ENCODE results near the gene EFCC1.

The EFCC1 gene

GRCh38 chr3:129014793-129015345 lies 13.8 kb downstream of the EFCC1 start:
- no peak for DNase-seq (ENCODE audit: low spot score)

DNA sequence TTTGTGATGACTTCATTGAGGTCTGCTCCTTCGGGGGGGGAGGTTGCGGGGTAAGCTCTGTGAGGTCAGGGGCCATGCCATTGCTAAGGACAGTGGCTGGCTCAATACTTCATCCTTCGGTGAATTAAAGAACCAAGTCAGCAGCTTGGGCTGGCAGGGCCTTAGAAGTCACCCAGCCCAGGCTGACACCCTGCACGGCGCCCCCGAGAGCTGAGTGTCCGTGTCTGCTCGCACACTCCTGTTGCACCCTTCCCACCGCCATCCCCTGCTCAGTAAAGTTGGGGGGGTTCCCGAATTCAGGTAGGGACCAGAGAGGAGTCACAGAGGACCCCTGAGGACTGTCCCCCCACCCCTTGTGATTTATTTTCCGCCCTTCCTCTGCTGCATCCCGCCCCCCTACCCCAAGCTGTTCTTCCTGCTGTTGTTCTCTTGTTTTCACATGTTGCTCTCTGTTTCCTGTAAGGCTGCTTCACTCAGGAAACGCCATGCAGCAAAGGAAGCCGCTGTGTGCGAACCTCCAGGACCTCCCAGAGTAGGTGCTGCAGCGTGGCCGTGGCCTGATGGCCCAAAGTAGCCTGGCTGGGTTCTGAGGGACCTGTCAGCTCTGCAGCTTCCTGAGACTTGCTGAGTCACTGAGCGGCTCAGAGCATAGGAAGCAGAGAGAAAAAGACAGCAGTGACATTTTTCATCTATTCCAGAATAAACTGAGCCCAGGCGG lies 14.4 kb downstream of the EFCC1 start:
- DNase-seq (ENCODE audit: low spot score), result peak; percentile 66

DNA sequence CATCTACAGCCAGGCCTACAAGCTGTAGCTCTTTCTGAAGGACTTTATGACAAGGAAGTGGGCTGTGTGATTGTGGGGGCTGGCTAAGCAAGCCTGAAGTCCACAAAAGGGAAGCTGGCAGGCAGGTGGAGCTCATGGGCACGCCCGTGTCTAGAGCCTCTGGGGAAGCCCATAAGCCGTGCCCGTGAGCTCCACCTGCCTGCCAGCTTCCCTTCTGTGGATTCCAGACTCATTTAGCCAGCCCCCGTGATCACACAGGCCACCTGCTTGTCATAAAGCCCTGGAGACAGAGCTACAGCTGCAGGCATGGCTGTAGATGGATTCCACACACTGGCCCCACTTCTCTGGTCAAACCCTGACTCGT lies 15.2 kb downstream of the EFCC1 start:
- DNase-seq (ENCODE audit: low spot score), result peak; percentile 80

DNA sequence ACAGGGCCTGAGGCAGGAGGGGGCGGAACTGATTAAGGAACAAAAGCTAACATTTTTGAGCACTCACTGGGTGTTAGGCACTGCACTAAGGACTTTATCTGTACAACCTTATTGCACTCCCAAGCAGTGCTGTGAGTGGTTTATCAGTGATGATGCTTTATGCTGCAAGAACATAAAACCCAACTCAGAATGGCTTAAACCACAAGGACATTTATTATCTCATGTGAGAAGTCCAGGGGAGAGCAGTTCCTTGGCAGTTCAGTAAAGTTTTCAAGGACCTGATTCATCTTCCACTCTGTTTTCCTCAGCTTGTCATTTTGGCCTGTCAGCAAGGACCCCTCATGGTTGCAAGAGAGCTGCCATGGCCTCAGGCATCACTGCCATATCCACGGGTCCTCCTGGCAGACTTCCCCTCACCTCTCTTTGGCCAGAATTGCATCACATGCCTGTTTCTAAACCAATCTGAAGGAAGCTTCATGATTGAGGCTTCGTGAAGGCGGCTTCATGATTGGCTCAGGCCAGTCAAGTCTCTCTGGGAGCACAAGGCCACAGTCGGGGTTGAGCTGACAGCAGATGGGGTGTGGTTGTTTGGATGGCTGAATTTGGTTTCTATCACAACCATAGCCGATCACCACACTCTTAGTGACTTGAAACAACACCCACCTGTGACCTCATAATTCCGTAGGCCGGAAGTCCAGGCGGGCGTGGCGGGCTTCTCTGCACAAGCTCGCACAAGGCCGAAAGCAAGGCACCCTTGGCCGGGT lies 15.8 kb downstream of the EFCC1 start:
- peak; percentile 21 for DNase-seq (ENCODE audit: low spot score)

- no peak for DNase-seq (ENCODE audit: low spot score)
These were observed 16.4 kb downstream of the EFCC1 start for GRCh38 chr3:129017484-129017899.

DNA sequence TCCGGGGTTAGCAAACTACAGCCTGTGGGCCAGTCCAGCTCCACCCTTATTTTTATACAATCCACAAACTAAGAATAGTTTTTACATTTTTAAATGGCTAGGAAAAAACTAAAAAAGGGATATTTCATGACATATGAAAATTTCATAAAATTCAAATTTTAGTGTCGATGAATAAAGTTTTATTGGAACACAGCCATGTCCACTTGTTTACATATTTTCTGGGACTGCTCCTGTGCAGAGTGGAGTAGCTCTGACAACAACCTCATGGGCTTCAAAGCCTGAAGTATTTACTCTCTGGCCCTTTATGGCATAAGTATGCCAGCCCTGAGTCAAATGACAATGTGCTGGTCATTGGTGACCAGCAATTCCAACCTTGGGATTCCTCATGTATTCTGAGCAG lies 17.2 kb downstream of the EFCC1 start:
- DNase-seq (ENCODE audit: low spot score), result no peak

DNA sequence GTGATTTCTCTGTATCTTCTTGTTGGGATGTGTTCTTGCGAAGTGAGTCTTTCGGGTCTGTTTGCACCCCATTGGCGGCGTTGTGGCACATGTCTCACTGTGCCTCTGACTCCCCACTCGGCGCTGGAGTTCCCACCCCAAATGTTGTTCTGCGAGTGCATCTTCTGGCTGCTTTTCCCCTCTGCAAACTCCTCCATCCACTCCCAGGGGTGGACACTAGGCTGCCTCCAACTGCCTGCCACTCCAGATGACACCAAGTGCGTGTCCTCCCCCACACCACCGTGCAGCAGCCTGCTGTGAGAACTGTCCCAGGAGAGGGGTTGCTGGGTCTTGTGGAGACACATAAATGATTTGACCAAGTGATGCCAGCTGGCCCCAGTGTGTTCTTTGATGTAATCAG lies 17.6 kb downstream of the EFCC1 start:
- no peak for DNase-seq (ENCODE audit: low spot score)

DNA sequence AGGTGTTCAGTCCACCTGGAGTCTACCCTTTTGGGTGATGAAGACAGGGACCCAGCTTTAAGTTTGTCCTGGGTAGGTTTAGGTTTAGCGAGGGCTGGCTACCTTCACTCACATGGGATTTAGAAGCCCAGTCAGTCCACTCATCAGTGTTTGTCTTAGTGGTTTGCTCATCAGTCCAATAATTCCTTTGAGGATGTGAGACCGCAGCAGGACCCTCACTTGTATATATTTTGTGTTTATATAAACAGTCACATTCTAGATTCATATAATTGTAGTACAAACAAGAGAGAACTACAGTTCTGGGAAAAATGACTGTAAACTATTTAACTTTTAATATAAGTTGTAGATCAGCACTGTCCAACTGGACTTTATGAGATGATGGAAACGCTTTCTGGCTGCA lies 18.2 kb downstream of the EFCC1 start:
- DNase-seq (ENCODE audit: low spot score), result no peak

- no peak for DNase-seq (ENCODE audit: low spot score)
These were observed 19.6 kb downstream of the EFCC1 start for GRCh38 chr3:129020691-129021090.

DNA sequence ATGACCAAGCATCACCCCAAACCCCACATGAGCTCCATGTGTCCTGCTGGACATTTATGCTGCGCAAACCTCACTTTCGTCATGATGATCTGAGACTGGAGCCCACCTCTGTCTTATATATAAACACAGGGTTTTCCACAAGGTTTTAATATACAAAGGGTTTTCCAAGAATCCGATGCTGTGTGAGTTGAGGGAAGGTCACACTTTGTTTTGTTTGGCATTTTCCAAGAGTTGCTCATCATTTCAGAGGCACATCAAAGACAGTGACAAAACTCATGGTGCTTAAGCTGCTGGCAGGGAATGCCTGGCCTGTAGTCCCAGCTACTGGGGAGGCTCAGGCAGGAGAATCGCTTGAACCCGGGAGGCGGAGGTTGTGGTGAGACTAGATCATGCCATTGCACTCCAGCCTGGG lies 20.0 kb downstream of the EFCC1 start:
- DNase-seq (ENCODE audit: low spot score), result no peak

- no peak for DNase-seq (ENCODE audit: low spot score)
These were observed 21.3 kb downstream of the EFCC1 start for GRCh38 chr3:129022114-129023007.

- no peak for DNase-seq (ENCODE audit: low spot score)
These were observed 21.9 kb downstream of the EFCC1 start for GRCh38 chr3:129023008-129023358.

GRCh38 chr3:129023909-129024308 lies 22.8 kb downstream of the EFCC1 start:
- no peak for DNase-seq (ENCODE audit: low spot score)

DNA sequence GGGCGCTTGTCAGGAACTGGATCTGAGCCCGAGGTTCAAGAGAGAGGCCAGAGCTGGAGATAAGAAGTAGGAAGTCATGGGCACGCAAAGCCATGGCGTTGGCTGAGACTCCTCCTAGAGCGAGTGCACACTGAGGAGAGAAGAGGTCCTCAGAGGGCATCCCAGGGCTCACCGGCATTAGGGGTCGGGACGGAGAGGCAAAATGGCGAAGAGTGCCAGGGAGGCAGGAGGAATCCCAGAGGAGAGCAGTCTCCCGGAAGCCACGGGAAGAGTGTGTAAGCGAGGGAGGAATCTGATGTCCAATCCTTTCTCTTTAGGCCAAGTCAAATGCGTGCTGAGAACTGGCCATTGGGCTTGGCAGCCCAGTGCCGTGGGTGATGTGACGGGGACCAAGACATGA lies 24.0 kb downstream of the EFCC1 start:
- no peak for DNase-seq (ENCODE audit: low spot score)

DNA sequence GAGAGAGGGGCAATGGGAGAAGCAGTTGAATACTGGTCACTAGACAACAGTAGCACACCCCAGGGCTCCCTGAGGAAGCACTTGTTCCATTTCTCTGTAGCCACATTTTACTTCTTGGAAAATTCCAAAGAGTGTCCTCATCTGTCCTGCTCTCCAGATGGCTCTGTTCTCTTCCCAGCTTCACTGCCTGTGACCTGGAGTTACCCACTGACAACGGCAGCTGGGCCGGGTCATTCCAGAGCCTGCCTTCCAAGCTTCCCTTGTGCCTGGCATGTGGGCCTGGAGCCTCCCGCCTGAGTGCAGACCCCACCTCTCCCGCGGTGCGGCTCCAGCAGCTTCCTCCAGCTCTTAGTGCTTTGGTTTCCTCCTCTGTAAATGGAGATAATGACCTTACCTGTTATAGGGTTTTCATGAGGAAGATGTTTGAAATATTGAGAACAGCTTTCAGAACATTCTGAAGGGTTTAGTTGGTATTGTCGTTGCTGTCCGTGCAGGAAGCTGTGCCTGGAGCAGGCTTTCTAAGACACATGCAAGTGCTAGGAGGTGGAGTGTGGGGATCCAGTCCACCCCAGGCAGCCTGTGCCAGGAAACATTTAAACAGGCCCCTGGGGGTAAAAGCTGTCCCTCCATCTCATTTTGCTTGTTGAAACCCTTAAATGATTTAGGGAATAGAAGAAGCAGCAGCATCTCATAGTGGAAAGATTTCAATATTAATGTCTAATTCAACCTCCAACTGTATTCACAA lies 24.8 kb downstream of the EFCC1 start:
- DNase-seq (ENCODE audit: low spot score), result no peak

DNA sequence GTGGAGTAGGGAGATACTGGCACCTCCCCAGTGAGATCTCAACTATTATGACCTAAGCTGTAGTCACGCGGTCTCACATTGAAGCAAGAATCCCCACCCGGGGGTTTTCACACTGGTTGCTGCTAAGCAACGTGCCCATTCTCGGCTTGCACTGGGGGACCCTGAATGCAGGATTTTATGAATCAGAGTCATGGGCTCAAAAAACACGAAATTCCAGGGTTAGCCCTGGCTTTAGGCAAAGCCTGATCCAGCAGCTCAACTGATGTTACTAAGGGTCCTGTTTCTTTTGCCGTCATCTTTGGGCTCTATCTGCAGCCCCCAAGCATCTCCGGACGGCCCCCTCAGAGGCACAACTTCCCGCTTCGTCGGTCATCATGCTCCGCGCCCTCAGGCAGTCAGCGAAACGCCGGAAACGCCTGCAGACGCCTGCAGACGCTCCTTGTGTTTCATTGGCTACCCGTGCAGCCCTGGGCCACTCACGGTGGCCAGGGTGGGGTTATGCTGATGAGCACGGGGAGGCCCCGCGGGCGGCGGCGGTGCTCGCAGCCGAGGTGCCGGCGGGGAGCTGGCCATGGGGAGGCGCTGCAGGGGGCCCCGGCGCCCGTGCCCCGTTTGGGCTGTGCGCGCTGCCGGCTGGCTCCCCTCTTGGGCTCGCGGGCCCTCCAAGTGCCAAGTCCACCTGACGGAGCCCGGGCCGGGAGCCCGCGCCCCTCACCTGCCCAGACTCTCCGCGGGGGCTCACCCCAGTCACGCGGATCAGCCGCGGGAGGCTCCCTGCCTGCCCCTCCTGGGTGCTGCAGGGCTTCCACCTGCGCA lies 25.8 kb downstream of the EFCC1 start:
- peak; percentile 94 for DNase-seq (ENCODE audit: low spot score)

DNA sequence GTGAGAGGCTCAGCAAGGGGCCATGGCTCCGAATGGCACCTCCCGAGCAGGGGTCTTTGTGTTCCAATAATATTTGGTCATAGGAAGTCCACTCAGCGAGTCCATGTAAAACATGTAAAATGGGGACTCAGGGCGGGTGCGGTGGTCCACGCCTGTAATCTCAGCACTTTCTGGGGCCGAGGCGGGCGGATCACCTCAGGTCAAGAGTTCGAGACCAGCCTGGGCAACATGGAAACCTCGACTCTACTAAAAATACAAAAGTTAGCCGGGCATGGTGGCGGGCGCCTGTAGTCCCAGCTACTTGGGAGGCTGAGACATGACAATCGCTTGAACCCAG lies 26.4 kb downstream of the EFCC1 start:
- DNase-seq (ENCODE audit: low spot score), result no peak

DNA sequence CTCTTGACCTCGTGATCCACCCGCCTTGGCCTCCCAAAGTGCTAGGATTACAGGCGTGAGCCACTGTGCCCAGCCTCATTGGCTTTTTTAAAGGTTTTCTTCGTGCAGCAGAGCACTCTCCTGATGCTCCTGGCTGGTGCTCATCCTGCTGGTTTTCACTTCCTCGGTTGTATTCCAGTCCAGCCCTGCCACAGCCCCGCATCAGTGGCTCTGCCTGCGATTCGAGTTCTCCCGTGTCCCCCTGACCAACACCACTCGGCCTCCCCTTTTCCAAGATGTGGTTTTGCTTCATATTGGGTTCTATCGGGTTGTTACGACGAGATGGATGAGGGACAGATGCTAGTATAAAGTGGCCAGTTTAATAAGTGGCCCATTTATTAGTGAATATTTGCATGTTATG lies 27.8 kb downstream of the EFCC1 start:
- DNase-seq (ENCODE audit: low spot score), result no peak

DNA sequence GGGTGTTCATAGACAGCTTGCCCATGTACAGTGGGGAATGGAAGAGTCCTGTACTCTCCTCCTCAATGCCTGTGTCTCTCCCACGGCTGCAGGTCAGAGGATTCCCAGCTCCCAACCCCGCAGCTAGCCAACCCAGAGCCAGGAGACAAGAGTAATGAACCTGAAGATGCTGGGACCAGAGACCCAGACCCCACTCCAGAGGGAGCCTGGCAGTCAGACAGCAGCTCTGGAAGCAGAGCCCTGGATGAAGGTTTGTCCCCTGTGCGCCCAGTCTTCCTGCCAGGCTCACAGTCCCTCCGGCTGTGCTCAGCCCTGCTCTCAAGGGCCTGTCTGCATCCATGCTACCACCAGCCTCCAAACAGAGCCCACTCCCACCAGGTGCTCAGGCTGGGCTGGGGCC lies 29.5 kb downstream of the EFCC1 start:
- DNase-seq (ENCODE audit: low spot score), result no peak

- DNase-seq (ENCODE audit: low spot score), result no peak
These were observed 30.5 kb downstream of the EFCC1 start for GRCh38 chr3:129031476-129032215.

Data from CD4-positive, alpha-beta T cell treated with Interleukin-6 at 100 ng/mL for 8 hours (primary cell).